ENCODE measurements around the gene TMC1.
"Not testable (repeated sequence)": the region's sequence is repeated elsewhere in the genome, so short reads cannot be mapped to it uniquely, and the experiment has no call there.

TMC1 gene

GRCh38 chr9:72526901-72527800 is 5.7 kb downstream of the TMC1 start:
- peak; percentile 70 for DNase-seq

DNA sequence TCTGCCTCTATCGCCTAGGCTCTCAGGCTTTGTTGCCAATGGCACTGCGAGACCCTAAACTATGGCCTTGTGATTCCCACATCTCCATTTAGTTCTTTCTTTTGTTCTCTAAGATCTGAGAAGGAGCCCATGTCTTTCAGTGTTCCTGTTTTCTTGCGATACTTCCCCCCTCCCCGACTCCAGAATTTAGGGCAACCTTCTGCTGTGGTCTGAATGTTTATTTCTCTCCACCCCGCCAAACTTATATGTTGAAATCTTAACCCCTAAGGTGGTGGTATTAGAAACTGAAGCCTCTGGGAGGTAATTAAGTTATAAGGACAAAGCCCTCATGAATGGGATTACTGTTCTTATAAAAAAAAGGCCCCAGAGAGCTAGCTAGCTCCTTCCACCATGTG is 6.4 kb downstream of the TMC1 start:
- DNase-seq: no peak

GRCh38 chr9:72529531-72529930 is 8.1 kb downstream of the TMC1 start:
- DNase-seq: no peak

- DNase-seq: no peak
These were observed 11.9 kb downstream of the TMC1 start for GRCh38 chr9:72533322-72533721.

DNA sequence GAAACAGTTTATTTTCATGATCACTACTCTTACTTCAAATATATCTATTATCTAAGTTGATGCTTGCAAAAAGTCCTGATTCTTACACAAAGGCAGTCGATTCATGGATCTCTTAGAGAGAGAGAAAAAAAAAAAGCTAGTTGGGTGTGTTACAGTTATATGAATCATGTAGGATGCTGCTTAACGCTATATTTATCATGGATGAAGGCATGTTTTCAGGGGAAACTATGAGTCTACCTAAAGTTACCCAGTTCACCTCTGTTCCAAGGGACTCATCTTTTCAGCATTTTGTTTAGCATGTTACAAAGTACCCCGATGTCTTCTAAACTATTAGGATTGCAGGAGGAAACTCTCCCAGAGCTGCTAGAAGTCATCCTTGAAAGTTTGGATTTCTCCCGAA is 13.5 kb downstream of the TMC1 start:
- DNase-seq: no peak

DNA sequence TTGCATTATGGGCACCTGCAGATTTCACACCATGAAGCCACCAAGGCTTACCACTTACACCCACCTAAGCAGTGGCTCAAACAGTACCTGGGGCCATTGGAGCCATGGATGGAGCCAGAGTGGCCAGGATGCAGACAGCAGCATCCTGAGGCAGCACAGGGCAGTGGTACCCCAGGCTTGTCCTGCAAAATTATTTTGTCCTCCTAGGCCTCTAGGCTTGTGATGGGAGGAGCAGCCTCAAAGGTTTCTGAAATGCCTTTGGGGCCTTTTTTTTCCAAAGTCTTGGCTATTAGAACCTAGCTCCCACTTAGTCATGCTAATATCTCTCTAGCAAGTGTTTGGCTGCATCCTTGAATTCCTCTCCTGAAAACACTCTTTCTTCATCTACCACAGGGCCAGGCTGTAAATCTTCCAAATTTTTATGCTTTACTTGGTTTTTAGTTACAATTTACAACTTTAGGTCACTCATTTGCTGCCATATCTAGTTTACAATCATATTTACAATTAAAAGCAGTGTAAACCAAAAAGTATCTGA is 15.7 kb downstream of the TMC1 start:
- DNase-seq: no peak

GRCh38 chr9:72537671-72538070 is 16.3 kb downstream of the TMC1 start:
- DNase-seq: no peak

DNA sequence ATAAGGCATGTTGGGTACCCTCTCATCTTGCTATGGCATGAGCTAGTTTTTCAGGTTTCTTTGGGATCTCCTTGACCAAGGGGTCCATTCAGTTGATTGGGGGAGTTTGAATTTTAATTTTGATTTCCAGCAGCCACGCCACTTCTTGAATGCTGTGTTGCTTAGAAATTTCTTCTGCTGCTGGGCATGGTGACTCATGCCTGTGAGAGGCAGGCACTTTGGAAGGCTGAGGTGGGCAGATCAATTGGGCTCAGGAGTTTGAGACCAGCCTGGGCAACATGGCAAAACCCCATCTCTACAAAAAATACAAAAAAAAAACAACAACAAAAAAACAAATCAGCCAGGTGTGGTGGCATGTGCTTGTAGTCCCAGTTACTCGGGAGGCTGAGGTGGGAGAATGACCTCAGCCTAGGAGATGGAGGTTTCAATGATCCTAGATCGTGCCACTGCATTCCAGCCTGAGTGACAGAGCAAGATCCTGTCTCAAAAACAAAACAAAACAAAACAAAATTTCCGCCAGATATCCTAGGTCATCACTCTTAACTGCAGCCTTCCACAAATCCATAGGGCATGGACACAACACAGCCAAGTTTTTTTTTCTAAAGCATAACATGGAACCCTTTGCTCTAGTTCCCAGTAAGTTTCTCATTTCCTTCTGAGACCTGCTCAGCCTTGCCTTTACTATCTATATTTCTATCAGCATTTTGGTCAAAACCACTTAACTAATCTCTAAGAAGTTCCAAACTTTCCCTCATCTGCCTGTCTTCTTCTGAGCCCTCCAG is 17.7 kb downstream of the TMC1 start:
- DNase-seq: no peak

DNA sequence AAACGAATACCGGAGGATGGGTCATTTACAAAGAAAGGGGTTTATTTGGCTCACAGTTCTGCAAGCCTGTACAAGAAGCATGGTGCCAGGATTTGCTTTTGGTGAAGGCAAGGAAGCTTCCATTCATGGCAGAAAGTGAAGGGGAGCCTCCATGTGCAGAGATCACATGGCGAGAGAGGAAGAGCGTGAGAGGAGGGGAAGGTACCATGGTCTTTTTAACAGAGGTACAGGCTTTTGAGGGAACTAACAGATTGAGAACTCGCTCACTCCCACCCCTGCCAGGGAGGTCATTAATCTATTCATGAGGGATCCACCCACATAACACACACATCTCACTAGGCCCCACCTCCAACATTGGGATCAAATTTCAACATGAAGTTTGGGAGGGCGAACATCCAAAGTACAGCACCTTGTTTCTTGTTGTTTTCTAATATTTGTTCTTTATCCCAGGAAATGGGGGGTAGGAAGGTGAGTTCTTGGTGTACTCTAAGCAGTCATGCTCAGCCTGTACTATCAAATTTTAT is 18.5 kb downstream of the TMC1 start:
- no peak for DNase-seq

DNA sequence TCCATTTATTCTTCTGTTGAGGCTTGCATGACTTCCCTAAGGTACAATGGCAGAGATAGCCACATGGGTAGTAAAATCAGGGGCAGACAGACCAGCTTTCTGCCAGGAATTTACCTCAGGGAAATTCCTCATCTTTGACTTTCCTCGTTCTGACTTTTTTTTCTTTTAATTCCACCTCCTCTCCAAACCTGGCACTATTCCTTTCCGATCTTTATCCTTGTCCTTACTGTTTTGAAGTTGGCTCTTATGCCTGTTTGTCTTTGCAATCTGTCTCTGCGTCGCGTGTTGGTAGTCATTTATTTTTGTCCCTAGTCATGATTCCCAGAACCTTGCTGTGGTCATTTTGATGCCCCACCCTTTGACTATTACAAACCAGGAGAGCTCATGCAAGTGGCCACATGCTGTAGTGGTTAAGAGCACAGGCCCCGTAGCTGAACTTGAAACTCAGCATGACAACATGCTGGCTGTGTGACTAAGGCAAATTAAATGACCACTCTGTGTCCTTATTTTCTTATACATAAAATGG is 19.0 kb downstream of the TMC1 start:
- DNase-seq: no peak

GRCh38 chr9:72542537-72542833 is 21.1 kb downstream of the TMC1 start:
- DNase-seq: not testable (repeated sequence)

GRCh38 chr9:72542917-72543316 is 21.5 kb downstream of the TMC1 start:
- DNase-seq: no peak

DNA sequence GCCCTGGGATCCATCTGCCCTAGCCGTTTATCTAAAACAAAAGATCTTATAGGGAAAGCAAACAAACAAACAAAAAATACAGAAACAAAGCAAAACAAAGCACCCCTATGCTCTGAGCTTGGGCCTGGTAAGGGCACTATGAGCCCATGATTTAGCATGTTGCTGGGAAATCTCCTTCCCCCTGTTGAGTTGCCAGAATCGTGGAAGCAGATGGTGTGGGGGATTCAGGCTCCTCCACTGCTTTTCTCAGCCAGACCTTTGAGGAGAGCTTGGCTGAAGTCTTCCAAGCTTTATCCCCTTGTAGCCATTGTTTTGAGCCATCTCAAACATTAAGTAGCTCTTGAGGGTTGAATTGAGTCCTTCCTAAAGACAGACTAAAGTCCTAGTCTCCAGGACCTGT is 29.9 kb downstream of the TMC1 start:
- DNase-seq: no peak

DNA sequence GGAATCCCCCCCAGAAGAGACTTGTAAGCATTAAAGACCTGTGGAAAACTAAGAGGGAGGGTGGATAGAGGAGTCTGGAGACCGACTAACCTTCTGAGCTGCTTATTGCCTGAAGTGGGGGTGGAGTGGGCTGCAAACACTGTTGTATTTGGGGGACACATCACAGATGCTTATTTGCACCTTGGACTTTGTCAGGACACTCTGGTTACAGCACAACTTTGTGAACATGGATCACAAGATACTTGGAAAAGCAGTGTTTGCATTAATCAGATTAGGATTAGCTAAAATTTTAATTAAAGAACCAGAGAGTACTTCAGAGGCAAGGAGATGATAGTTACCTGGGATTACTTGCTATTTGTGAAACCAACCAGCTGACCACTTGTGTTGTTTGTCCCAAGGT is 30.9 kb downstream of the TMC1 start:
- no peak for DNase-seq

DNA sequence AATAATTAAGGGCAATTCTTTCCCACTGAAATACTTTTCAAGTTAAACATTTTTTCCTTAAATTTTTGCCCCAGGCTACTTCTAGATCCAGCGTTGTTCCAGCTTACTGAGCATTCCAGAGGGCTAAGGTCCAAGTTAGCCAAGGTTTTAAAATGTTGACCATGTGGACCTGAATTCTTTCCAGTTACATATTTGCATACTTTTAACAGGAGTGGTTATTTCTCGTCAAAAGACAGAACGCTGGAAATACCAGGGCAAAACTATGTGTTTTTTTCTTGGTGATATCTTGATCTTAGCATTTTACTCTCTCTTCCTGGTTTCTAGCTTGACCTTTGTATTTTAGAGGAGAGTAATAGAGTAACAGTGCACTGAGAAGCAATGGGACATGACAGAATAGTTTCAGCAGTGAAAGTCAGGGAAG is 32.8 kb downstream of the TMC1 start:
- no peak for DNase-seq

GRCh38 chr9:72557549-72557948 is 36.1 kb downstream of the TMC1 start:
- no peak for DNase-seq

GRCh38 chr9:72560086-72560485 is 38.7 kb downstream of the TMC1 start:
- no peak for DNase-seq

DNA sequence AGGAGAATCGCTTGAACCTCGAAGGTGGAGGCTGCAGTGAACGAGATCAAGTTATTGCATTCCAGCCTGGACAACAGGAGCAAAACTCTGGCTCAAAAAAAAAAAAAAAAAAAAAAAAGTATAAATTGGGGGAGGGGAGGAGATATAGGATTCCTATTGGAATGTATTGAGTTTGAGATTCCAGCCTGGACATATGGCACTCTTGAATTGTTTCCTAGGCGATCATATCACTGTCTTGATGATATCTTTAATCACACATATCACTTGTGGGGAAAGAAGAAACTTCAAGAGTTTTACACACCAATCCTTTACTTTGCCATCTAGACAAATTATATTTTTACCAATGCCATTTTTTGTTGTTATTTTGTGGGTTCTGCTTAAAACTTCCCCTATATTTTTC is 42.4 kb downstream of the TMC1 start:
- DNase-seq: no peak

DNA sequence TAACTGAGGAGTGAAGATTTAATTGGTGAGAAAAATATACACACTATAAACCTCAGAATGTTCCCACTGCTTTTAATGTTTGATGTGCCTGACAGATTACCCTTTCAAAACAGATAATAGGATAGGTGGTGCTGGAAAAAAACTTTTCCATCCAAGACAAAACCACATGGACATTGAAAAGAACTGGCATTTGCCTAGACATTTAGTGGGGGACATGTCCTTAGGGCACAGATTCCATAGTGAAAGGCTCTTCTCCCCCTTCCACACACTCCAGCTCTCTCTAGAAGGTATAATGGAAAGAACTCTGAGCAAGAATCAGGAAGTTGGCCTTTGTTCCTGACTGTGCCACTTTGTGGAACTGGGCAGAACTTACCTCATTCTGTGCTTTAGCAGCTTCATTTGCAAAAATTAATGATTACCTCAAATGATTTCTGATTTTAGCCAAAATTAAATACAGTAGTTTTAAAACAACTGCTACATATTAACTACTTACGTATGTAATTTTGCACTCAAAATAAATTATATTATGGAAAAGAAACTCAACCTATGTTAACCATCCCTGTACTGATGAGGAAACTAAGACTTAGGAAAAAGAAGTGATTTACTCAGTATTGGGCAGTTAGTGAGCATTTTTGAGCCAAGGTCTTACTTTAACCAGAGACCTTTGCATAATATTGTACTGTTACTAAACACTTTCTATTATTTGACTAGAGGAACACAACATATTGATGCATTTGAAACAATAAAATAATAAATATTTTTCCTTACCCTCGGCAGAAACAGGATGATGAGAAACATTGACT is 43.3 kb downstream of the TMC1 start:
- no peak for DNase-seq

GRCh38 chr9:72565535-72565934 is 44.1 kb downstream of the TMC1 start:
- DNase-seq: no peak

- DNase-seq: no peak
These were observed 52.9 kb downstream of the TMC1 start for GRCh38 chr9:72574156-72574810.

- no peak for DNase-seq
These were observed 54.3 kb downstream of the TMC1 start for GRCh38 chr9:72575666-72576065.
